GM23338 (cell line): Measurements from ENCODE around the gene RAD51AP1. TPM values are rescaled to one million over a fixed set of nuclear protein-coding genes. Genes with fewer than 3 reads are reported as not detected.

Source experiments
- ATAC-seq: fragments of 200-7000 bp; cut with Tn5 transposase; 3 replicates; pipeline ENCODE4 v1.9.1; 2020
- DNase-seq: peaks from one replicate; pipeline ENCODE4 v3.0.0-alpha.2; 2015; ENCODE audit warnings: low spot score
- H2AFZ ChIP-seq: fragments of 200-600 bp; sonication (generic); 2 replicates; pipeline ENCODE4 v1.8.0; 2016; ENCODE audit warnings: antibody characterized with exemption, mild to moderate bottlenecking, moderate library complexity
- H3F3A ChIP-seq: fragments of 200-600 bp; sonication (generic); replicated peaks from 2 replicates; pipeline ENCODE4 v1.8.0; 2017; ENCODE audit warnings: antibody characterized with exemption, mixed run types, low read depth
- H3K27ac ChIP-seq: fragments of 200-600 bp; sonication (generic); 2 replicates; pipeline ENCODE4 v1.6.1; 2016; ENCODE audit warnings: low read depth
- H3K27me3 ChIP-seq: fragments of 200-600 bp; sonication (generic); 2 replicates; pipeline ENCODE4 v1.8.0; 2016; ENCODE audit warnings: mild to moderate bottlenecking, mixed run types, moderate library complexity; ENCODE audit not compliant: insufficient read depth
- H3K36me3 ChIP-seq: fragments of 200-600 bp; sonication (generic); 2 replicates; pipeline ENCODE4 v1.8.0; 2016; ENCODE audit warnings: mild to moderate bottlenecking; ENCODE audit not compliant: insufficient read depth
- H3K4me1 ChIP-seq: fragments of 200-600 bp; sonication (generic); 2 replicates; pipeline ENCODE4 v1.8.0; 2016; ENCODE audit warnings: mild to moderate bottlenecking, moderate library complexity; ENCODE audit not compliant: insufficient read depth
- H3K4me2 ChIP-seq: fragments of 200-600 bp; sonication (generic); 2 replicates; pipeline ENCODE4 v1.7.1; 2017; ENCODE audit warnings: mixed run types
- H3K4me3 ChIP-seq: fragments of 200-600 bp; sonication (generic); 2 replicates; pipeline ENCODE4 v1.6.1; 2016; ENCODE audit warnings: mixed run types
- H3K79me2 ChIP-seq: fragments of 200-600 bp; sonication (generic); replicated peaks from 2 replicates; pipeline ENCODE4 v1.8.0; 2017; ENCODE audit warnings: mild to moderate bottlenecking; ENCODE audit not compliant: insufficient read depth
- H3K9me2 ChIP-seq: fragments of 200-600 bp; sonication (generic); 2 replicates; pipeline ENCODE4 v1.8.0; 2017; ENCODE audit not compliant: insufficient read depth
- H4K20me1 ChIP-seq: fragments of 200-600 bp; sonication (generic); replicated peaks from 2 replicates; pipeline ENCODE4 v1.8.0; 2017; ENCODE audit warnings: mild to moderate bottlenecking; ENCODE audit not compliant: insufficient read depth
- H3K27ac Mint-ChIP-seq: 2 replicates; pipeline ENCODE4 v1.8.0; 2020; ENCODE audit warnings: inconsistent platforms, mild to moderate bottlenecking, moderate library complexity, mixed read lengths
- H3K27me3 Mint-ChIP-seq: 3 replicates; pipeline ENCODE4 v1.8.0; 2022; ENCODE audit warnings: low read depth, mild to moderate bottlenecking, moderate library complexity, mixed read lengths, inconsistent platforms; ENCODE audit not compliant: insufficient read depth, poor library complexity
- H3K36me3 Mint-ChIP-seq: 3 replicates; pipeline ENCODE4 v1.8.0; 2021; ENCODE audit warnings: low read depth, mild to moderate bottlenecking, inconsistent platforms, moderate library complexity, mixed read lengths
- H3K4me1 Mint-ChIP-seq: 3 replicates; pipeline ENCODE4 v1.8.0; 2020; ENCODE audit warnings: mild to moderate bottlenecking, inconsistent platforms, mixed read lengths
- H3K4me3 Mint-ChIP-seq: 3 replicates; pipeline ENCODE4 v1.8.0; 2021; ENCODE audit warnings: moderate library complexity, mild to moderate bottlenecking, inconsistent platforms, mixed read lengths
- H3K9me3 Mint-ChIP-seq: 3 replicates; pipeline ENCODE4 v1.8.0; 2020; ENCODE audit warnings: moderate library complexity, mild to moderate bottlenecking, inconsistent platforms, mixed read lengths
- CREB1 ChIP-seq: fragments of 250-450 bp; sonication (Bioruptor Pico); IDR thresholded peaks from 2 replicates; pipeline ENCODE4 v1.5.0; 2020; ENCODE audit warnings: low read depth, mild to moderate bottlenecking, moderate library complexity
- EZH2phosphoT487 ChIP-seq: fragments of 200-600 bp; sonication (generic); IDR thresholded peaks from one replicate; pipeline ENCODE4 v1.8.1; 2018; ENCODE audit warnings: antibody characterized with exemption; ENCODE audit not compliant: unreplicated experiment
- JUNB ChIP-seq: IDR thresholded peaks from one replicate; pipeline ENCODE4 v1.6.1; 2016; ENCODE audit warnings: antibody characterized with exemption; ENCODE audit not compliant: unreplicated experiment
- NANOG ChIP-seq: IDR thresholded peaks from 2 replicates; pipeline ENCODE4 v1.6.1; 2016; ENCODE audit warnings: antibody characterized with exemption, borderline replicate concordance
- ZNF331 ChIP-seq: fragments of 250-450 bp; sonication (Bioruptor Pico); IDR thresholded peaks from 2 replicates; pipeline ENCODE4 v1.5.0; 2020; ENCODE audit warnings: low read depth, mild to moderate bottlenecking, moderate library complexity
- polyA plus RNA-seq: library from polyadenylated mRNA; unstranded; fragments of >200 nt; fragmentation: Nextera tagmentation; extraction: Ambion mirVana; gene quantifications from 2 replicates; pipeline ENCODE4 v1.2.1, GENCODE V29; 2016
- total RNA-seq: library from RNA; depleted of rRNA; stranded (reverse); fragments of >200 nt; shearing (Covaris generic); gene quantifications from 2 replicates; pipeline ENCODE4 v1.2.3, GENCODE V29; 2014
- TF ChIP-seq, protein P1 (sequence below), 2 experiments: fragments of 200-600 bp in 1 of 2; sonication (generic) in 1 of 2; conservative IDR thresholded peaks; 2 replicates each; pipeline versions ENCODE4 v1.5.1 to v1.6.1; 2016 to 2017; ENCODE audit warnings: antibody characterized with exemption in 2 of 2, low read depth in 2 of 2, mild to moderate bottlenecking in 2 of 2, moderate library complexity in 1 of 2
- TF ChIP-seq, protein P2 (sequence below): fragments of 250-450 bp; sonication (Bioruptor Pico); IDR thresholded peaks from 2 replicates; pipeline ENCODE4 v1.5.0; 2020; ENCODE audit warnings: mild to moderate bottlenecking, moderate library complexity
- TF ChIP-seq, protein P3 (sequence below): IDR thresholded peaks from one replicate; pipeline ENCODE4 v1.6.1; 2018; ENCODE audit warnings: antibody characterized with exemption; ENCODE audit not compliant: unreplicated experiment

RAD51AP1 gene
- total and polyA plus RNA-seq, 2 experiments from 2014 or later = 75.2 to 119 TPM

DNA sequence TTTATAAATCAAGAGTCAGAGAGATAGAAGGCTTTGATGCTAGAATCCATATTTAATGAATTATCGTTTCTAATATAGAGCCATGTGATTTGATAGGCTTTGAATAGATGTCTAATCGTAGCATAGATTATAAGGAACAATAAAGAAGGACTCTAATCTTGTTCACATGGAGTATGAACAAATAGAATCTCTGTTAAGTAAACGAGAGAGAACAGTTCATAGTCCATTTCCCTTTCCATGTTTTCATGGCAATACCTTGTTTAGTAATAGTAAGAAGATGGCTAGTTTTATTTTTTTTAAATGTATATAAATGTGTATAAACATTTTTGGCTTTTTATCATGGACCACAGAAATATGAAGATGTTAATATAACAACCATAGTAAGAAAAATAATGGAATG lies 32.3 kb upstream of the RAD51AP1 start:
- Mint-ChIP-seq H3K4me1 (peaks cover 9% of the 10 kb centered on the region; the same call in 2 of the 3 replicates), H3K36me3 (peaks cover 16% of the 10 kb centered on the region), H3K4me3 (no peak overlapping the region), H3K9me3 (peaks cover 2% of the 10 kb centered on the region; the same call in 1 of the 3 replicates), H3K27me3 (no peaks in the 10 kb centered on the region), H3K27ac (no peak overlapping the region)
- Histone ChIP-seq H4K20me1 (no peaks in the 10 kb centered on the region), H3K4me3 (no peak overlapping the region), H2AFZ (no peak overlapping the region), H3K27me3 (no peaks in the 10 kb centered on the region), H3K4me2 (no peak overlapping the region), H3K4me1 (0 out of 2 replicates have a peak, but pooled peaks cover 5% of the 10 kb centered on the region), H3K9me2 (no peaks in the 10 kb centered on the region), H3K36me3 (no peaks in the 10 kb centered on the region), H3F3A (no peaks in the 10 kb centered on the region), H3K79me2 (0 out of 2 replicates have a peak, but pooled peaks cover 2% of the 10 kb centered on the region), H3K27ac (no peak overlapping the region)
- ATAC-seq (no peak), DNase-seq (no peak)
- no peak for TF ChIP-seq EZH2phosphoT487

DNA sequence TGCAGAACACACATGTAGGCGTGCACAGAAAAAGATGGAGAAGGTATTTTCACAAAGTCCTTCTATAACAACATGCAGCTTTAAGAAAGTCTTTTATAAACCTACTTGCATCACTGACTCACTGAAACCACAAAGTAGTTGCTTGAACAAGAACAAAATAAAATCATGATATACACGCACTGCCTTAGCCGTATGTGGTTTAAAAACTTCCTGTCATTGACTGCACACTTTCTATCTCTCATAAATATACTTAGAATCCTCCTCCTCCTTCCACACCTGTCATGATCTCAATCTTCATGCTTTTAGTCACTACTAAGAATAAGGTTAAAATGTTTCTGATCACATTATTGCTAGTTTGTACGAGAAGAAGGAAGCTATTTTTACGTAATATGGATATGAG lies 31.8 kb upstream of the RAD51AP1 start:
- Histone ChIP-seq H3K4me2 (no peak overlapping the region), H2AFZ (no peak overlapping the region), H3F3A (no peaks in the 10 kb centered on the region), H3K4me1 (0 out of 2 replicates have a peak, but pooled peaks cover 5% of the 10 kb centered on the region), H3K79me2 (0 out of 2 replicates have a peak, but pooled peaks cover 2% of the 10 kb centered on the region), H3K27me3 (no peaks in the 10 kb centered on the region), H4K20me1 (no peaks in the 10 kb centered on the region), H3K9me2 (no peaks in the 10 kb centered on the region), H3K36me3 (no peaks in the 10 kb centered on the region), H3K4me3 (no peak overlapping the region), H3K27ac (no peak overlapping the region)
- peaks cover 13% of the 10 kb centered on the region for H3K36me3 Mint-ChIP-seq
- no peak overlapping the region for H3K27ac Mint-ChIP-seq
- H3K27me3 Mint-ChIP-seq = no peaks in the 10 kb centered on the region
- TF ChIP-seq, protein P1, sequence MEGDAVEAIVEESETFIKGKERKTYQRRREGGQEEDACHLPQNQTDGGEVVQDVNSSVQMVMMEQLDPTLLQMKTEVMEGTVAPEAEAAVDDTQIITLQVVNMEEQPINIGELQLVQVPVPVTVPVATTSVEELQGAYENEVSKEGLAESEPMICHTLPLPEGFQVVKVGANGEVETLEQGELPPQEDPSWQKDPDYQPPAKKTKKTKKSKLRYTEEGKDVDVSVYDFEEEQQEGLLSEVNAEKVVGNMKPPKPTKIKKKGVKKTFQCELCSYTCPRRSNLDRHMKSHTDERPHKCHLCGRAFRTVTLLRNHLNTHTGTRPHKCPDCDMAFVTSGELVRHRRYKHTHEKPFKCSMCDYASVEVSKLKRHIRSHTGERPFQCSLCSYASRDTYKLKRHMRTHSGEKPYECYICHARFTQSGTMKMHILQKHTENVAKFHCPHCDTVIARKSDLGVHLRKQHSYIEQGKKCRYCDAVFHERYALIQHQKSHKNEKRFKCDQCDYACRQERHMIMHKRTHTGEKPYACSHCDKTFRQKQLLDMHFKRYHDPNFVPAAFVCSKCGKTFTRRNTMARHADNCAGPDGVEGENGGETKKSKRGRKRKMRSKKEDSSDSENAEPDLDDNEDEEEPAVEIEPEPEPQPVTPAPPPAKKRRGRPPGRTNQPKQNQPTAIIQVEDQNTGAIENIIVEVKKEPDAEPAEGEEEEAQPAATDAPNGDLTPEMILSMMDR (conservative IDR thresholded peaks at IDR 0.05; ENCODE audit: low read depth in 2 of 2) = no peak
- TF ChIP-seq CREB1 (CRISPR knock-in tag) (no peak), EZH2phosphoT487 (no peak), JUNB (no peak), NANOG (no peak), ZNF331 (CRISPR knock-in tag) (no peak)
- TF ChIP-seq, protein P2, sequence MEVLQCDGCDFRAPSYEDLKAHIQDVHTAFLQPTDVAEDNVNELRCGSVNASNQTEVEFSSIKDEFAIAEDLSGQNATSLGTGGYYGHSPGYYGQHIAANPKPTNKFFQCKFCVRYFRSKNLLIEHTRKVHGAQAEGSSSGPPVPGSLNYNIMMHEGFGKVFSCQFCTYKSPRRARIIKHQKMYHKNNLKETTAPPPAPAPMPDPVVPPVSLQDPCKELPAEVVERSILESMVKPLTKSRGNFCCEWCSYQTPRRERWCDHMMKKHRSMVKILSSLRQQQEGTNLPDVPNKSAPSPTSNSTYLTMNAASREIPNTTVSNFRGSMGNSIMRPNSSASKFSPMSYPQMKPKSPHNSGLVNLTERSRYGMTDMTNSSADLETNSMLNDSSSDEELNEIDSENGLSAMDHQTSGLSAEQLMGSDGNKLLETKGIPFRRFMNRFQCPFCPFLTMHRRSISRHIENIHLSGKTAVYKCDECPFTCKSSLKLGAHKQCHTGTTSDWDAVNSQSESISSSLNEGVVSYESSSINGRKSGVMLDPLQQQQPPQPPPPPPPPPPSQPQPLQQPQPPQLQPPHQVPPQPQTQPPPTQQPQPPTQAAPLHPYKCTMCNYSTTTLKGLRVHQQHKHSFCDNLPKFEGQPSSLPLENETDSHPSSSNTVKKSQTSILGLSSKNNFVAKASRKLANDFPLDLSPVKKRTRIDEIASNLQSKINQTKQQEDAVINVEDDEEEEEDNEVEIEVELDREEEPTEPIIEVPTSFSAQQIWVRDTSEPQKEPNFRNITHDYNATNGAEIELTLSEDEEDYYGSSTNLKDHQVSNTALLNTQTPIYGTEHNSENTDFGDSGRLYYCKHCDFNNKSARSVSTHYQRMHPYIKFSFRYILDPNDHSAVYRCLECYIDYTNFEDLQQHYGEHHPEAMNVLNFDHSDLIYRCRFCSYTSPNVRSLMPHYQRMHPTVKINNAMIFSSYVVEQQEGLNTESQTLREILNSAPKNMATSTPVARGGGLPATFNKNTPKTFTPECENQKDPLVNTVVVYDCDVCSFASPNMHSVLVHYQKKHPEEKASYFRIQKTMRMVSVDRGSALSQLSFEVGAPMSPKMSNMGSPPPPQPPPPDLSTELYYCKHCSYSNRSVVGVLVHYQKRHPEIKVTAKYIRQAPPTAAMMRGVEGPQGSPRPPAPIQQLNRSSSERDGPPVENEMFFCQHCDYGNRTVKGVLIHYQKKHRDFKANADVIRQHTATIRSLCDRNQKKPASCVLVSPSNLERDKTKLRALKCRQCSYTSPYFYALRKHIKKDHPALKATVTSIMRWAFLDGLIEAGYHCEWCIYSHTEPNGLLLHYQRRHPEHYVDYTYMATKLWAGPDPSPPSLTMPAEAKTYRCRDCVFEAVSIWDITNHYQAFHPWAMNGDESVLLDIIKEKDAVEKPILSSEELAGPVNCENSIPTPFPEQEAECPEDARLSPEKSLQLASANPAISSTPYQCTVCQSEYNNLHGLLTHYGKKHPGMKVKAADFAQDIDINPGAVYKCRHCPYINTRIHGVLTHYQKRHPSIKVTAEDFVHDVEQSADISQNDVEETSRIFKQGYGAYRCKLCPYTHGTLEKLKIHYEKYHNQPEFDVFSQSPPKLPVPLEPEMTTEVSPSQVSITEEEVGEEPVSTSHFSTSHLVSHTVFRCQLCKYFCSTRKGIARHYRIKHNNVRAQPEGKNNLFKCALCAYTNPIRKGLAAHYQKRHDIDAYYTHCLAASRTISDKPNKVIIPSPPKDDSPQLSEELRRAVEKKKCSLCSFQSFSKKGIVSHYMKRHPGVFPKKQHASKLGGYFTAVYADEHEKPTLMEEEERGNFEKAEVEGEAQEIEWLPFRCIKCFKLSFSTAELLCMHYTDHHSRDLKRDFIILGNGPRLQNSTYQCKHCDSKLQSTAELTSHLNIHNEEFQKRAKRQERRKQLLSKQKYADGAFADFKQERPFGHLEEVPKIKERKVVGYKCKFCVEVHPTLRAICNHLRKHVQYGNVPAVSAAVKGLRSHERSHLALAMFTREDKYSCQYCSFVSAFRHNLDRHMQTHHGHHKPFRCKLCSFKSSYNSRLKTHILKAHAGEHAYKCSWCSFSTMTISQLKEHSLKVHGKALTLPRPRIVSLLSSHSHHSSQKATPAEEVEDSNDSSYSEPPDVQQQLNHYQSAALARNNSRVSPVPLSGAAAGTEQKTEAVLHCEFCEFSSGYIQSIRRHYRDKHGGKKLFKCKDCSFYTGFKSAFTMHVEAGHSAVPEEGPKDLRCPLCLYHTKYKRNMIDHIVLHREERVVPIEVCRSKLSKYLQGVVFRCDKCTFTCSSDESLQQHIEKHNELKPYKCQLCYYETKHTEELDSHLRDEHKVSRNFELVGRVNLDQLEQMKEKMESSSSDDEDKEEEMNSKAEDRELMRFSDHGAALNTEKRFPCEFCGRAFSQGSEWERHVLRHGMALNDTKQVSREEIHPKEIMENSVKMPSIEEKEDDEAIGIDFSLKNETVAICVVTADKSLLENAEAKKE = no peak
- TF ChIP-seq, protein P3, sequence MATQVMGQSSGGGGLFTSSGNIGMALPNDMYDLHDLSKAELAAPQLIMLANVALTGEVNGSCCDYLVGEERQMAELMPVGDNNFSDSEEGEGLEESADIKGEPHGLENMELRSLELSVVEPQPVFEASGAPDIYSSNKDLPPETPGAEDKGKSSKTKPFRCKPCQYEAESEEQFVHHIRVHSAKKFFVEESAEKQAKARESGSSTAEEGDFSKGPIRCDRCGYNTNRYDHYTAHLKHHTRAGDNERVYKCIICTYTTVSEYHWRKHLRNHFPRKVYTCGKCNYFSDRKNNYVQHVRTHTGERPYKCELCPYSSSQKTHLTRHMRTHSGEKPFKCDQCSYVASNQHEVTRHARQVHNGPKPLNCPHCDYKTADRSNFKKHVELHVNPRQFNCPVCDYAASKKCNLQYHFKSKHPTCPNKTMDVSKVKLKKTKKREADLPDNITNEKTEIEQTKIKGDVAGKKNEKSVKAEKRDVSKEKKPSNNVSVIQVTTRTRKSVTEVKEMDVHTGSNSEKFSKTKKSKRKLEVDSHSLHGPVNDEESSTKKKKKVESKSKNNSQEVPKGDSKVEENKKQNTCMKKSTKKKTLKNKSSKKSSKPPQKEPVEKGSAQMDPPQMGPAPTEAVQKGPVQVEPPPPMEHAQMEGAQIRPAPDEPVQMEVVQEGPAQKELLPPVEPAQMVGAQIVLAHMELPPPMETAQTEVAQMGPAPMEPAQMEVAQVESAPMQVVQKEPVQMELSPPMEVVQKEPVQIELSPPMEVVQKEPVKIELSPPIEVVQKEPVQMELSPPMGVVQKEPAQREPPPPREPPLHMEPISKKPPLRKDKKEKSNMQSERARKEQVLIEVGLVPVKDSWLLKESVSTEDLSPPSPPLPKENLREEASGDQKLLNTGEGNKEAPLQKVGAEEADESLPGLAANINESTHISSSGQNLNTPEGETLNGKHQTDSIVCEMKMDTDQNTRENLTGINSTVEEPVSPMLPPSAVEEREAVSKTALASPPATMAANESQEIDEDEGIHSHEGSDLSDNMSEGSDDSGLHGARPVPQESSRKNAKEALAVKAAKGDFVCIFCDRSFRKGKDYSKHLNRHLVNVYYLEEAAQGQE = no peak
- DNase-seq = no peak
- no peak for ATAC-seq
- no peak overlapping the region for H3K4me3 Mint-ChIP-seq
- H3K4me1 Mint-ChIP-seq = peaks cover 9% of the 10 kb centered on the region; the same call in 2 of the 3 replicates
- peaks cover under 1% of the 10 kb centered on the region; the same call in 1 of the 3 replicates for H3K9me3 Mint-ChIP-seq
